Activated CD8-positive, alpha-beta memory T cell treated with anti-CD3 and anti-CD28 coated beads, Interleukin-2, amount 10 ng/mL, durations not matched to agents 7 days and 5 days (primary cell): ENCODE results near the gene DDX42. TPM values are rescaled to one million over a fixed set of nuclear protein-coding genes. Genes with fewer than 3 reads are reported as not detected.
A peak's percentile ranks its signal among the peaks of the same experiment; 100 is the strongest.

Experiments
- ATAC-seq: fragments of 150-1000 bp; cut with Tn5 transposase; one replicate; pipeline ENCODE4 v1.10.0; 2021; ENCODE audit warnings: moderate library complexity
- CTCF ChIA-PET: fragments of 350-600 bp; sonication (Branson Sonifier 250); formaldehyde crosslinking; loops from one replicate; lab custom pipeline; 2021; ENCODE audit warnings: antibody characterized with exemption; lab: Charles Lee
- DNase-seq: peaks from one replicate; pipeline ENCODE4 v3.0.0-alpha.2; 2020
- H3K27ac Mint-ChIP-seq: one replicate; pipeline ENCODE4 v1.8.0; 2021; ENCODE audit warnings: mild to moderate bottlenecking, mixed read lengths
- H3K27me3 Mint-ChIP-seq: one replicate; pipeline ENCODE4 v1.8.0; 2021; ENCODE audit warnings: mixed read lengths
- H3K36me3 Mint-ChIP-seq: one replicate; pipeline ENCODE4 v1.8.0; 2021; ENCODE audit warnings: mild to moderate bottlenecking, mixed read lengths
- H3K4me1 Mint-ChIP-seq: one replicate; pipeline ENCODE4 v1.8.0; 2021; ENCODE audit warnings: mixed read lengths
- H3K4me3 Mint-ChIP-seq: one replicate; pipeline ENCODE4 v1.8.0; 2021; ENCODE audit warnings: mild to moderate bottlenecking, moderate library complexity, mixed read lengths
- H3K9me3 Mint-ChIP-seq: one replicate; pipeline ENCODE4 v1.8.0; 2022; ENCODE audit warnings: low read depth, mixed read lengths
- total RNA-seq, 2 experiments: library from RNA; stranded (reverse); gene quantifications; one replicate each; pipeline ENCODE4 v1.2.3, GENCODE V29; 2021

The DDX42 gene
- total RNA-seq, 2 experiments from 2014 or later: 121 to 123 TPM

- Mint-ChIP-seq H3K4me3 (peak overlapping the region; percentile 99), H3K27me3 (no peaks in the 10 kb centered on the region), H3K36me3 (peaks cover 70% of the 10 kb centered on the region), H3K27ac (no peak overlapping the region), H3K9me3 (no peaks in the 10 kb centered on the region), H3K4me1 (peaks cover 70% of the 10 kb centered on the region)
- ATAC-seq: no peak
- no peak for DNase-seq
- CTCF ChIA-PET: interaction anchor here (1.1 to 2.2 kb wide), 5 partner anchors 8 to 131 kb away, joined by 5 to 10 read pairs (median 7); partner anchors contain the start of genes CCDC47 and DDX42
These were observed 55.0 kb downstream of the DDX42 start for GRCh38 chr17:63828936-63829335.

GRCh38 chr17:63830278-63830677 lies 56.3 kb downstream of the DDX42 start:
- peaks cover 62% of the 10 kb centered on the region for H3K36me3 Mint-ChIP-seq
- H3K4me3 Mint-ChIP-seq: no peak overlapping the region
- no peak for DNase-seq
- no peaks in the 10 kb centered on the region for H3K27me3 Mint-ChIP-seq
- H3K9me3 Mint-ChIP-seq: no peaks in the 10 kb centered on the region
- no peak overlapping the region for H3K27ac Mint-ChIP-seq
- H3K4me1 Mint-ChIP-seq: peaks cover 64% of the 10 kb centered on the region
- ATAC-seq: no peak
- CTCF ChIA-PET: interaction anchor here (0.8 to 4.3 kb wide), 3 partner anchors 10 to 132 kb away, joined by 3 to 28 read pairs (median 7); partner anchors contain the start of gene SMARCD2

DNA sequence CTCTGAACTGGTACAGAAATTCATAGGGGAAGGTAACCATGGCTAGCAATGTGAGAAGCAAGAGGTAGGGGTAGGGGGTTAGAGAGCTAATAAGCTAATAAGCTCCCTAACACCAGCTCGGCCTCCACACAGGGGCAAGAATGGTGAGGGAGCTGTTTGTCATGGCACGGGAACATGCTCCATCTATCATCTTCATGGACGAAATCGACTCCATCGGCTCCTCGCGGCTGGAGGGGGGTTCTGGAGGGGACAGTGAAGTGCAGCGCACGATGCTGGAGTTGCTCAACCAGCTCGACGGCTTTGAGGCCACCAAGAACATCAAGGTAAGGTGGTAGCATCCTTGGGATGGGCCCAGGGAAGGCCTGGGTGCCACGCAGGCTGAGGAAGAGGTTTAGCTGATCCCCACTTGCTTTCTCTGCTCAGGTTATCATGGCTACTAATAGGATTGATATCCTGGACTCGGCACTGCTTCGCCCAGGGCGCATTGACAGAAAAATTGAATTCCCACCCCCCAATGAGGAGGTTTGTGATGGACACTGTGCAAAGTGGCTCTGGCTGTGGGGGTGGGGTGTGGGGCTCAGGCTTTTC lies 57.0 kb downstream of the DDX42 start:
- DNase-seq (no peak), ATAC-seq (no peak)
- no peaks in the 10 kb centered on the region for H3K9me3 Mint-ChIP-seq
- H3K4me1 Mint-ChIP-seq: peaks cover 61% of the 10 kb centered on the region
- H3K4me3 Mint-ChIP-seq: no peak overlapping the region
- H3K36me3 Mint-ChIP-seq: peaks cover 60% of the 10 kb centered on the region
- peak overlapping the region; percentile 83 for H3K27ac Mint-ChIP-seq
- CTCF ChIA-PET: interaction anchor here (0.8 to 4.3 kb wide), 5 partner anchors 9 to 133 kb away, joined by 3 to 28 read pairs (median 3); partner anchors contain the start of gene SMARCD2
- no peaks in the 10 kb centered on the region for H3K27me3 Mint-ChIP-seq

DNA sequence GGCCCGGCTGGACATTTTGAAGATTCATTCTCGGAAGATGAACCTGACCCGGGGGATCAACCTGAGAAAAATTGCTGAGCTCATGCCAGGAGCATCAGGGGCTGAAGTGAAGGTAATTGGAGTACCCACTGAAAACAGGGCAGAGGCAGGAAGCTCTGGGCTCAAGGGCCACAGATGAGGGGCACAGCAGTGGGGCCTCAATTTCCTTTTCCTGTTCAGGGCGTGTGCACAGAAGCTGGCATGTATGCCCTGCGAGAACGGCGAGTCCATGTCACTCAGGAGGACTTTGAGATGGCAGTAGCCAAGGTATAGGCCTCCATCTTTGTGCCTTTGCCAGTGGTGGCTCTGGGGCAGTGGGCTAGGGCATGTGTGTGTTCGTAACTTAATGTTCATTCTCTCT lies 57.5 kb downstream of the DDX42 start:
- CTCF ChIA-PET: interaction anchor here (0.8 to 4.3 kb wide), 5 partner anchors 9 to 134 kb away, joined by 3 to 28 read pairs (median 3); partner anchors contain the start of gene SMARCD2
- DNase-seq (no peak), ATAC-seq (no peak)
- H3K4me3 Mint-ChIP-seq: no peak overlapping the region
- H3K9me3 Mint-ChIP-seq: no peaks in the 10 kb centered on the region
- H3K4me1 Mint-ChIP-seq: peaks cover 56% of the 10 kb centered on the region
- peaks cover 63% of the 10 kb centered on the region for H3K36me3 Mint-ChIP-seq
- no peaks in the 10 kb centered on the region for H3K27me3 Mint-ChIP-seq
- H3K27ac Mint-ChIP-seq: peak overlapping the region; percentile 83

DNA sequence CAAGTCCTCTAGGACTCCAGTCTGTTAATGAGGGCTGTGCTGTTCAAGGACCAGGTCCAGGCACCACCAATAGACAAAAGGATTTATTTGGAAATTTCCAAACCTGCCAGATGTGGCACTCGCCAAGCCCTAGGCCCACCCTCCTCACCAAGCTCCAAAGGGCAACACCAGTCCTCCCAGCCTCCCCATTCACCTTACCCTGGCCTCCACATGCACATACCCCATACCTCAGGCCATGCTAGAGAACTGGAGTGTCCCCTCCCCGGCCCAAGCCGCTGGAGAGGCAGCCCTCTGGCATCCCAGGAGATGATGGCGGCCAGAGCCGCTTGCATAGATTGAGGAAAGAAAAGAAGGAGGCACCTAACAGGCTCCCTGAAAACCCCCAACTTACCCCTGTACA lies 58.0 kb downstream of the DDX42 start:
- Mint-ChIP-seq H3K27me3 (no peaks in the 10 kb centered on the region), H3K27ac (peak overlapping the region; percentile 83), H3K9me3 (no peaks in the 10 kb centered on the region), H3K4me3 (no peak overlapping the region), H3K36me3 (peaks cover 65% of the 10 kb centered on the region), H3K4me1 (peaks cover 52% of the 10 kb centered on the region)
- no peak for DNase-seq
- ATAC-seq: no peak
- CTCF ChIA-PET: interaction anchor here (0.8 to 4.3 kb wide), 5 partner anchors 8 to 134 kb away, joined by 3 to 28 read pairs (median 3); partner anchors contain the start of gene SMARCD2

DNA sequence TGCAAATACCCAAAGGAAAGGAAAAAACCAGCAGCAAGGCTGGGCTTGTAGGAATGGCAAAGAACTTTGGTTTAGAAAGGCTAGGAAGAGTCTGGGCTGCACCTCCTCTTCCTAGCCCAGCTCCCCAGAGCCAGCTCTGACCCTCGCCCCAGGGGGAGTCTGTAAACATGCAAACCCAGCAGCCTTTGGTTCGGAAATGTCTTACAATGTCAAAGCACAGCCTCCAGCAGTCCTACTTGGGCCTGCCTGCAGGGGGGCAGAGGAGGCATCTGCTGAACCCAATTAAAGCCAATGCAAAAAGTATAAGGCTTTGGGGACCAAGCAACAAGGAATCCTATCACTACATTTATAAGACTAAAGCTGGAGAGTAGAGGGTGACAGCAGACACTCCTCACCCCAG lies 58.5 kb downstream of the DDX42 start:
- no peaks in the 10 kb centered on the region for H3K27me3 Mint-ChIP-seq
- H3K27ac Mint-ChIP-seq: peak overlapping the region; percentile 83
- CTCF ChIA-PET: interaction anchor here (0.8 to 4.3 kb wide), 5 partner anchors 8 to 136 kb away, joined by 3 to 28 read pairs (median 3); partner anchors contain the start of gene SMARCD2
- H3K4me1 Mint-ChIP-seq: peaks cover 52% of the 10 kb centered on the region
- ATAC-seq (no peak), DNase-seq (no peak)
- peaks cover 67% of the 10 kb centered on the region for H3K36me3 Mint-ChIP-seq
- no peak overlapping the region for H3K4me3 Mint-ChIP-seq
- no peaks in the 10 kb centered on the region for H3K9me3 Mint-ChIP-seq

DNA sequence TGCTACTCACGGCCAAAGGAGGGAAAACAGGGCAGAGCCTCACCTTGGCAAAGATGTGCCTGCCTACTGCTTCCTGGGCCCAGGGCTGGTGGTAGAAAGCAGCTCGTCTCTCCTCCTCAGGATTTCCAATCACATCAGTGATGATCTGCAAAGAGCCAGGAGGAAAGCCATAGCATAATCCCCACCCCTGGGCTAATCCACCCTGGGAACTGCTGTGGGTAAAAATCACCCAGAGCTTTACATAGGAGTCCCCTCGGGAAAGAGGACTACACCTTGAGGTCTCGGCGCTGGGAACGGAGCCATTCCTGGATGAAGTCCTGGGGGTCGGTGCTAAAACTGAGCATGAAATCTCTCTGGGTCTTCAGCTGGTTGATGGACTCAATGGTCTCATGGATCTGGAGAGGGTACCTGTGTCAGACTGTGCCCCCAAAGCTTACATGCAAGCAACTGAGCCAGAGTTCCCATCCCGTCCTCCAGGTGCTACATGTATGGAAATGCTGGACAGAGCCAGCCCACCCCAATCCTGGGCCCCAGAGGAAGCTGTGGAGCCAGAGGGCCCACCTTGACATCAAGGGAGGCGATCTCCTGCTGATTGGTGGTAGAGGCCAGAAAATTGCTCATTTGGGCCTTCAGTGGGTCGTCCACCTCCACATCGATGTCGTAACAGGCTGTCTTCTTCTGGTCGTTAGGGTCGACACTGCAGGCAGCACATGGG lies 59.2 kb downstream of the DDX42 start:
- H3K36me3 Mint-ChIP-seq: peaks cover 64% of the 10 kb centered on the region

DNA sequence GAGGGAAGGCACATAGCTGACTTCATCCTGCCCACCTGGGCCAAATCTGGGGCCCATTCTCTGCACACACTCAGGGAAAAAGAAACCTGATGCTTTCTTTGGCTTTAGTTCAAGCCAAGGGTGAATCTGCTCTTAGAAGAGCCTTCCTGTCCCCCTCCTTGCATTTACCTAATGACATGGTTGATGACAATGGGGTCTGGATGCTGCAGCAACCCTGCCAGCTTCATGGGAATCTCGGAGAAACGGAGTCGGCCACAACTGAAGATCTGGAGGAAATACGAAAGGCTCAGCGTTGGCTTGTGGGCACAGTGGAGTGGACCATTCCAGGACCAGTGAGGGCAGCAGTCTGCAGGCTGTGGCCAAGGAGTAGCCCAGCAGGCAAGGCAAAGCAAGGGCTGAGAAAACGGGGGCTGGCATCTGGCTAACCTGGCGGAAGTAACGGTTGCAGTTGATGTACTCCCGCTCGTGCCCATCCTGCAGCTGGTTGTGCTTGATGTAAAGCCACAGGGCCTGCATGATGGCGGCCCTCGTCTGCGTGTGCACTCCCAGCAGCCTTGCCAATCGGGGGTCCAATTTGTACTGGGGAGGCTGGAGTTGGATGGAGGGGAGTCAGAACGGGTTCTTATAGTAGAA lies 59.9 kb downstream of the DDX42 start:
- no peak overlapping the region for H3K27ac Mint-ChIP-seq
- peaks cover 62% of the 10 kb centered on the region for H3K36me3 Mint-ChIP-seq
- CTCF ChIA-PET: interaction anchor here (0.7 to 4.3 kb wide), 12 partner anchors 6 to 408 kb away, joined by 3 to 28 read pairs (median 5); partner anchors contain the start of genes CCDC47, DDX42 and SMARCD2
- DNase-seq: no peak
- H3K27me3 Mint-ChIP-seq: no peaks in the 10 kb centered on the region
- no peaks in the 10 kb centered on the region for H3K9me3 Mint-ChIP-seq
- peaks cover 45% of the 10 kb centered on the region for H3K4me1 Mint-ChIP-seq
- ATAC-seq: no peak
- no peak overlapping the region for H3K4me3 Mint-ChIP-seq

More for the DNA sequence above, 59.2 kb downstream of the DDX42 start:
- peaks cover 49% of the 10 kb centered on the region for H3K4me1 Mint-ChIP-seq
- no peak overlapping the region for H3K4me3 Mint-ChIP-seq
- H3K27ac Mint-ChIP-seq: no peak overlapping the region
- ATAC-seq (no peak), DNase-seq (no peak)
- no peaks in the 10 kb centered on the region for H3K27me3 Mint-ChIP-seq
- H3K9me3 Mint-ChIP-seq: no peaks in the 10 kb centered on the region
- CTCF ChIA-PET: interaction anchor here (0.9 to 4.3 kb wide), 5 partner anchors 7 to 137 kb away, joined by 3 to 28 read pairs (median 9); partner anchors contain the start of genes CCDC47, DDX42 and SMARCD2

DNA sequence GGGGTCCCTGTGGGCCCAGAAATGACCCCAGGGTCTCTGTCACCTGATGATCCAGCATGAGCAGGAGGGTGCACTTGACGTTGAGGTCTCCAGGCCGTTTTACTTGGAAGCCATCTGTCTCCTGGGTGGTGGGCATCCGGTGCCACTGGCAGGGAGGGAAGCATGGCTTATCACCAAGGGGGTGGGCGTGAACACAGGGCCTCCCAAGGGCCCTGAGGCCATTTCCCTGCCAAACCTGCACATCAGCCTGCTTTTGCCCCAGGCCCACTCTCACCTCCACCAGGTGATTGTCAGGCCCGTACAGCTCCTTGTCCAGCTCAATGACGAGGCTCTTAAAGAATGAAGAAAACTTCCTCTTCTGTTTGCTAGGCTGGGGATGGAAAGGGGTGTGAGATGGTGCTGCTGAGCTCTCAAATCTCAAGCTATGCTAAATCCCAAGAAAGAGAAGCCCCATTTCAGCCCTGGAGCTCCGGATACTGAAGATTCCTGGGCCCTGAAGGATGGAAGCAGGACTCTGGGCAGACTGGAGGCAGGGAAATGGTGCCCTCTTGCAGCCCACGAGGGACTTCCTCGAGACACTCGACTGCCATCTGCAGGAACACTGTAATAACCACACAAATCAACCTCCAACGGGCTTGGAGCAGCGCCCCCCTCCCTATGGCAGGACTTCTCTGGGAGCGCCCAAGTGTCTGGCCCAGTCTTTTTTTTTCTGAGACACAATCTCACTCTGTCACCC lies 60.6 kb downstream of the DDX42 start:
- Mint-ChIP-seq H3K27ac (peak overlapping the region; percentile 59), H3K9me3 (no peaks in the 10 kb centered on the region), H3K27me3 (no peaks in the 10 kb centered on the region), H3K36me3 (peaks cover 56% of the 10 kb centered on the region), H3K4me1 (peaks cover 44% of the 10 kb centered on the region), H3K4me3 (no peak overlapping the region)
- DNase-seq: peak; percentile 77
- peak; percentile 84 for ATAC-seq
- CTCF ChIA-PET: interaction anchor here (0.6 to 4.0 kb wide), 19 partner anchors 9 to 409 kb away, joined by 3 to 15 read pairs (median 4); partner anchors contain the start of genes CCDC47 and DDX42

GRCh38 chr17:63835167-63835720 lies 61.3 kb downstream of the DDX42 start:
- Mint-ChIP-seq H3K4me1 (peaks cover 39% of the 10 kb centered on the region), H3K36me3 (peaks cover 49% of the 10 kb centered on the region), H3K27ac (no peak overlapping the region), H3K9me3 (no peaks in the 10 kb centered on the region), H3K4me3 (no peak overlapping the region), H3K27me3 (no peaks in the 10 kb centered on the region)
- no peak for DNase-seq
- CTCF ChIA-PET: interaction anchor here (0.6 to 4.0 kb wide), 15 partner anchors 8 to 410 kb away, joined by 3 to 15 read pairs (median 4); partner anchors contain the start of genes CCDC47 and DDX42
- ATAC-seq: no peak

DNA sequence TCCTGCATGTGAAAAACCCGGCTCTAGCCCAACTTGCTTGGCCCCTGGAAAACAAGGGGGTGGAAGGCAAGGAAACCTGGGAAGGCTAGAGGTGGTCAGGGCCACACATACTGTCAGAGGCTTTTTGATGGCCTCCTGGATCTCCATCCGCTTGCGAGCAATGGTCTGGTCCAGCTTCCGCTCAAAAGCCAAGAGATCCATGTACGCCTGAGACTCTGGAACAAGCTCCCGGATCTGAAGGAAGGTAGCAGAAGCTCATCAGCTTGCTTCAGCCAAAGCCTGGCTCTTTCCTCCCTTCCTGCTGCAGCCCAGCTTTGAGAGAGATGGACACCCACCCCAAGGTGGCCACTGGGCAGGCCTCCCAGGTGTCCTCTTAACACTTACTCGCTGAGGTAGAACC lies 62.8 kb downstream of the DDX42 start:
- CTCF ChIA-PET: interaction anchor here (1.1 to 1.3 kb wide), 2 partner anchors 8 to 138 kb away, joined by 3 to 7 read pairs; no protein-coding TSS in a partner anchor
- ATAC-seq: no peak
- DNase-seq: no peak
- Mint-ChIP-seq H3K9me3 (no peaks in the 10 kb centered on the region), H3K4me1 (peaks cover 37% of the 10 kb centered on the region), H3K27ac (no peak overlapping the region), H3K4me3 (no peak overlapping the region), H3K36me3 (peaks cover 42% of the 10 kb centered on the region), H3K27me3 (no peaks in the 10 kb centered on the region)

GRCh38 chr17:63837480-63837879 lies 63.5 kb downstream of the DDX42 start:
- no peak overlapping the region for H3K4me3 Mint-ChIP-seq
- DNase-seq: no peak
- ATAC-seq: no peak
- H3K9me3 Mint-ChIP-seq: no peaks in the 10 kb centered on the region
- H3K36me3 Mint-ChIP-seq: peaks cover 35% of the 10 kb centered on the region
- no peaks in the 10 kb centered on the region for H3K27me3 Mint-ChIP-seq
- CTCF ChIA-PET: interaction anchor here (1.1 to 1.3 kb wide), 2 partner anchors 9 to 139 kb away, joined by 3 to 7 read pairs; no protein-coding TSS in a partner anchor
- H3K27ac Mint-ChIP-seq: no peak overlapping the region
- peaks cover 32% of the 10 kb centered on the region for H3K4me1 Mint-ChIP-seq
